LNCAP (cell line): Measurements from ENCODE around the gene CATSPERB.

Experiments
- CTCF ChIP-seq: fragments of 450-650 bp; IDR thresholded peaks from 2 replicates; pipeline ENCODE4 v1.5.1; 2017; ENCODE audit warnings: mild to moderate bottlenecking

Gene CATSPERB

GRCh38 chr14:91580876-91581577 is 150.9 kb downstream of the CATSPERB start:
- TF ChIP-seq CTCF, result no peak

GRCh38 chr14:91577632-91578233 is 154.2 kb downstream of the CATSPERB start:
- TF ChIP-seq CTCF, result no peak

- TF ChIP-seq CTCF, result no peak
Observed at GRCh38 chr14:91575469-91576208, 156.2 kb downstream of the CATSPERB start.

- TF ChIP-seq CTCF, result no peak
Observed at GRCh38 chr14:91573894-91574837, 157.7 kb downstream of the CATSPERB start.

GRCh38 chr14:91573528-91573893 is 158.4 kb downstream of the CATSPERB start:
- TF ChIP-seq CTCF, result no peak

GRCh38 chr14:91570021-91570420 is 161.9 kb downstream of the CATSPERB start:
- no peak for TF ChIP-seq CTCF

- TF ChIP-seq CTCF, result no peak
Observed at GRCh38 chr14:91569301-91569700, 162.6 kb downstream of the CATSPERB start.
